ENCODE measurements around the gene CEACAM1.
"Not testable (repeated sequence)": the region's sequence is repeated elsewhere in the genome, so short reads cannot be mapped to it uniquely, and the experiment has no call there.

CEACAM1 gene

DNA sequence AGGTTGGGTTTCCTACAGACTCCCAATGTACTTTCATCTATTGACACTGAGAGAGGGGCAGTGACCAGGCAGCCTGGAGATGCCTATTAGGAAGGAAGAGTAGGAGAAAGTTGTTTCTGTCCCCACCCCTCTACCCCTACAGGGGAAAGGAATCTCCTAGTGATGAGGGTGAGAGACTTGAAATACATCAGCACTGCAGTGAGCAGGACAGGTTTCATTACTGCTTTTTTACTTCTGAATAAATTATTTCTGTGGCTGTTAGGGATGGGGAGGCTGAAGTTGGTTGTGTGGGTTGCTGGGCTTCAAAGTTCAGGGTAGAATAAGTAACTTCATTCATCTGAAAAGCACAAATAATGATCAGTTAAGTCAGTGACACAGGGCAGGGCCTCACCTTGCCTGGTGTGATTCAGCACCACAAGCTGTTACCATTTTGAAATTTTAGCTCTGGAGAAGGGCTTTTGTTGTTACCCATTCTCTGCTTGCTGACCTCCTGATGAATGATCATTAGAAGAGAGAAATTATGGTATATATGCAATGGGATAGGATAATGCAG is 19.3 kb downstream of the CEACAM1 start:
- DNase-seq: no peak

DNA sequence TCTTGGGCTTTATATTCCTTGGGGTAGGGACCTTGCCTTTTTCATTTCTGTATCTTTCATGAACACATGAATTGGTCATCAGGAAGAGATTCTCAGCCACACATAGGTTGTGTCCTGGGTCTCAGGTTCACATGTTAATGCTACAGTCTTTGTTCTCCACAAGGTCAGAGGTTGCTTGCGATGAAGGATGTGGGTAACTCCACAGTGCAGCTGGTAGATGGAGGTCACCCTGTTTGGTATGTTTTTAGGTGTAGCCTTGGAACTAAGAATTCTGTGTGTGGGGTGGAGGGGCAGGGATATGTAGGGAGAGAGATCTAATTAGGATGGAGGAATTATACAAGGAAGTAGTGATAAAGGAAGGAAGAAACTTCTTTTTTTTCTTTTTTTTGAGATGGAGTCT is 23.2 kb downstream of the CEACAM1 start:
- DNase-seq: no peak

DNA sequence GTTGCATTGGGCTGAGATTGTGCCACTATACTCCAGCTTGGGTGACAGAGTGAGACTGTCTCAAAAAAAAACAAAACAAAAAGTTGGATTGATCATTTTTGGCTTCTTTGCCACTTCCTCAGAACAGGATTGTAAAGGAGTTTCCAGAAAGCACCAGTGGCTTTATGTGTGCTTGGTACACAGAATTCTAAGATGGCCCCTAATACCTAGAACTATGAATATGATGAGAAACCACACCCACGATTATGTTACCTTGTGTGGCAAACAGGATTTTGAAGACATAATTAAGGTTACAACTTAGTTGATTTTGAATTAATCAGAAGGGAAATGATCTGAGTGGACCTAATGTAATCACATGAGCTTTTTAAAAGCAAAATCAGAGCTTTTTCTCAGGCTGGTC is 26.5 kb downstream of the CEACAM1 start:
- DNase-seq: no peak

DNA sequence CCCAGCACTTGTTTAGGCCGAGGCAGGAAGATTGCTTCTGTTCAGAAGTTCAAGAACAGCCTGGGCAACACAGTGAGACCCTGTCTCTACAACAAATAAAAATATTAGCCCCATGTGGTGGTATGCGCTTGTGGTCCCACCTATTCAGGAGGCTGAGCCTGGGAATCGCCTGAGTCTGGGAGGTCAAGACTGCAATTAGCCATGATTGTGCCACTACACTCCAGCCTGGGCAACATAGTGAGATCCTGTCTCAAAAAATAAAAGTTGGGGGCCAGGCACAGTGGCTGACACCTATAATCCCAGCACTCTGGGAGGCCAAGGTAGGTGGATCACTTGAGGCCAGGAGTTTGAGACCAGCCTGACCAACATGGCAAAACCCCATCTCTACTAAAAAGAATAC is 27.0 kb downstream of the CEACAM1 start:
- not testable (repeated sequence) for DNase-seq

GRCh38 chr19:42498169-42498757 is 30.0 kb downstream of the CEACAM1 start:
- DNase-seq: no peak

DNA sequence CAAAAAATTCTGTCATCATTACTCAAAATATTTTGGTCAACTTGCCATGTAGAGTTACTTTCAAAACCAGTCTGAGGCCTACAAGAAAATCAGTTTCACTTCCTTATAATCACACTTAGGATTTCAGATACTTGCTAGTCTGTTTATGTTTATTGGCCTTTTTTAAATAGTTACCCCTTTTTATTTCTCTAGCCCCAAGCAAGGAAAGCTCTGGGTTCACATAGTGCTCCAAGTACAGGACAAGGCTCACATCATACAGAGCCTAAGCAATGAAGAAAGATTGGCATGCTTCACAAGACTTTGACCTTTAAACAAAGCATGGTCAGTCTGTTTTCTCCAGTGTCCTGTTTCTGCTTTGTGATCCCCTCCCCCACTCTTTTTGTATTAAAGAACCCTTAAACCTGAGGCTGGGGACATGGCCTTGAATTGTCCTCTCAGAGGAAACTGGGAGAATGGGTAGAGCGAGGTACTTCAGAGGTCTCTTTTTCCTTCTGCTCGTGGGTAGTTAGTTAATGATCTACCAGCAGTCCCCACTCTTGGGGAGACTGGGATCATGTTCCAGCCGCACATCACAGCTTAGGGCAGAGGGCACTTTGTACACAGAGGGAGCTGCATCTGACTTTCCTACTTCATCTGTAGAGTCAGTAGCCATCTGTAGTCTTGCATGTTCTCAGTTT is 30.7 kb downstream of the CEACAM1 start:
- no peak for DNase-seq

GRCh38 chr19:42496460-42497133 is 31.7 kb downstream of the CEACAM1 start:
- DNase-seq: no peak

DNA sequence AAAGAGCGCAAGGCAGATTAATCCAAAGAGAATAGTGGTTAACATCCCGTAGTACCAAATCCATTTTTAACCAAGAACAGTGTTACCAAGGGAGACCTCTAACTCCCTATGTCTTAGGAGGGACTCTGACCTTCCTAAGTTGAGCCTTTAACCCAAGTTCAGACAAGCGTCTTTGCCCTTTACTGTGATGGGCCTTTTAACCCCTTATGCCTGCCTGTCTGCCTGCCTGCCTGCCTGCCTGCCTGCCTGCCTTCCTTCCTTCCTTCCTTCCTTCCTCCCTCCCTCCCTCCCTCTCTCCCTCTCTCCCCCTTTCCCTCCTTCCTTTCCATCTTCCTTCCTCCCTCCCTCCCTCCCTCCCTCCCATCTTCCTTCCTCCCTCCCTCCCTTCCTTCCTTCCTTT is 32.6 kb downstream of the CEACAM1 start:
- no peak for DNase-seq

DNA sequence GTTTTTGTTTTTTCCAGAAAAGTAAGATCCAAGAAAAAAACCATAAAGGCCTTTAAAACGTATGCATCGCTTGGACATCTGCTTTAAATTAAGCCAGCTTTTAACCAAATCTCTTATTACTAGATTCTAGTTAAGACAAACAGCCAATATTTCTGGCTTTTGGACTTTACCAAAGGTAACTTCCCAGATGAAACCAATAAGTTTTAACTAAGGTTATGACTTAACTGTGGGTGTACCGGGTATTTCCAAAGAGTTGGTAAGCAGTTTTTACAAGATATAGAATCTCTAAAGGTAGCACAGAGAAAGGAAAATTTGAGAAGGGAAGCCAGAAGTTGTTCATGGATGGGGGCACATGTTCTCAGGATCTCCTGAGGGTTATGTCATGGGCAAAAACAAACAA is 34.0 kb downstream of the CEACAM1 start:
- DNase-seq: no peak

DNA sequence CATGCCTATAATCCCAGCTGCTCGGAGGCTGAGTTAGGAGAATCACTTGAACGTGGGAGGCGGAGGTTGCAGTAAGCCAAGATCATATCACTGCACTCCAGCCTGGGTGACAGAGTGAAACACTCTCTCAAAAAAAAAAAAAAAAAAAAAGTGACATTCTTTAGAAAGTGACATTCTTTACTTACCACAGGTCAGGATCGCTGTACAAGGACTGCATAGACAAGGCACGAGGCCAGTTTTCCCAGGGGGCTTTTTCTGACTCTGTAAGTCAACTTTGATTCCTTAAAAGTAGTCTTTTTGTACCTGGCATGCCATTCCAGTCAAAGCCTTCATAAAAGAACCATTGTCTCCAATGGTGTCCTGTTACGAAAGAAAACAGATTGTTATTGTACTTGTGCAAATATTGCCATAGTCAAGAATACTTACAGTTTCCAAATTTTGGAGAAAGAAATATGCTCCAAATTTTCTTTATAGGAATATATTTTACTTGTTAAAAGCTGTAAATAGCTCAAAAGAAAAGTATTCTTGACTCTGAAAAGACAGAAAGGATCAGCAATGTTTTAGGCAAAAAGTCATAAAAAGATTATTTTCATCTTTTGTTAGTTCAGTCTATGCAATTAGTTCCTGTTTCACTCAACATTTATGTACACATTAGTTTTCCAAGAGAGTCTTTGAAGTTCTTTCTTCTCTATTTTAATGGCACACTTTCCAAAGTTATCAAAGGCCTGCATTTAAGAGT is 39.3 kb downstream of the CEACAM1 start:
- DNase-seq: no peak

- no peak for DNase-seq
Observed at GRCh38 chr19:42487798-42488178, 40.5 kb downstream of the CEACAM1 start.

- no peak for DNase-seq
Observed at GRCh38 chr19:42487032-42487797, 41.1 kb downstream of the CEACAM1 start.

DNA sequence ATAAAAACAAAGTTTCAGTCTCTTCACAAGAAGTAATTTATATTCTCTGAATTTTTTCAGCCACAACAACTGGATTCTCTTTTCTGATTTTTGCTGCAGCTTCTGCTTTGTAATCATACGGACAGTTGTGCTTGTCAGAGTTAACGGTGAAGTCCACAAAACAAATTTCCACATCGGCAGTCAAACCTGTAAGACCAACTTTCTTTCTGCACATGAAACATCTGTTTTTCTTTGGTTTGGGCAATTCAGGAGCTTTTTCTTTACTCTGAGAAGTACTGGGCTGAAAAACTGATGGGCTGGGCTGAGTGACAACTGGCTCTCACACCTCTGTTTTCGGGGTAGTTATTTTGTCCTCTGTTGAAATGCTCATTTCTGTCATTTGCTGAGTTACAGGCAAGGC is 43.2 kb downstream of the CEACAM1 start:
- DNase-seq: not testable (repeated sequence)

DNA sequence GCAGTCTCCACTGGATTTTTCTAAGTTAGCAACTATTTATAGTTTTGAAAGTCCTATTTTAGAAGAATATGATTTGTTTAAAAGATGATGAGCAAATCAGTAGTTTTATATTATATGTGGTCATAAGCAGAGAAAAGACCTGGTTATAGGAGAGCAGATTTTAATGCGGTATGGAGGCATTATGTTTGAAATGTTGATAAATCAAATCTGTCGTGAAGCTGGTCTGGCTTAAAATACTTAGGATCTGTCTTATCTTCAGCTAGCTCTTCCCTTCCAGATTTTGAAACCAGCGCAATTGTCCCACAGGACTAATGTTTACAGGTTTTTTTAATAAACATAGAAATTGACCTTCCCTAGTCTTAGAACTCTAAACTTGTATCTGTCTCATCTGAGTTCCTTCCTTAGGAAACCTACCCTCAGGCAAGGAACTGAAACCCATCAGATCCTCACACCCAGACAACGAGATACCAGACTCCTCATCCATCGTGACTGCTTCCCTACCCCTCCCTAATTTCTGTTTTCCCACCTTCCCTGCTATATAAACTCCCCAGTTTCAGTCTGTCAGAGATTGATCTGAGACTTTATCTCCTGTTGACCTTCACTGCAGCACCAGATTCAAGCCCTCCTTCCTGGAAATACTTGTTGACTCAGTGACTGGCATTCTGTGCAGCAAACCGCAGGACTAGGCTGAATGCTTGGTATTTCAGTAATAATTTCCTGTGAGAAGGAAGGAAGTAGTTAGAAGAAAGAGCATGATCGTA is 47.8 kb downstream of the CEACAM1 start:
- DNase-seq: no peak

- DNase-seq: no peak
Observed at GRCh38 chr19:42479736-42480135, 48.5 kb downstream of the CEACAM1 start.

- DNase-seq: no peak
Observed at GRCh38 chr19:42478765-42479311, 49.4 kb downstream of the CEACAM1 start.

GRCh38 chr19:42477933-42478332 is 50.3 kb downstream of the CEACAM1 start:
- DNase-seq: no peak

- DNase-seq: no peak
Observed at GRCh38 chr19:42477117-42477516, 51.2 kb downstream of the CEACAM1 start.

DNA sequence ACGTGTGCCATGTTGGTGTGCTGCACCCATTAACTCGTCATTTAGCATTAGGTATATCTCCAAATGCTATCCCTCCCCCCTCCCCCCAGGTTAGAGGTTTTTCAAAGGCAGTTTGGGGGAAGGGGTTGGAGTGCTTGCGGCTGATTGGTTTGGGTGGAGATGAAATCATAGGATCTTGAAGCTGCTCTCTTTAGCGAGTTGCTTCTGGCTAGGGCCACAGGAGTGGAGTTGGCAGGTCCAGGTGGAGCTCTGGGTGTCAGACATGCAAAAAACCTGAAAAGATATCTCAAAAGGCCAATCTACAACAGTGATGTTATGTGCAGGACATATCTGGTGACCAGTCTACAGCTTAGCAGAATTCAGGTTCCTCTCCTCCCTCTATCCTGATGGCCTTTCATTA is 52.9 kb downstream of the CEACAM1 start:
- no peak for DNase-seq

DNA sequence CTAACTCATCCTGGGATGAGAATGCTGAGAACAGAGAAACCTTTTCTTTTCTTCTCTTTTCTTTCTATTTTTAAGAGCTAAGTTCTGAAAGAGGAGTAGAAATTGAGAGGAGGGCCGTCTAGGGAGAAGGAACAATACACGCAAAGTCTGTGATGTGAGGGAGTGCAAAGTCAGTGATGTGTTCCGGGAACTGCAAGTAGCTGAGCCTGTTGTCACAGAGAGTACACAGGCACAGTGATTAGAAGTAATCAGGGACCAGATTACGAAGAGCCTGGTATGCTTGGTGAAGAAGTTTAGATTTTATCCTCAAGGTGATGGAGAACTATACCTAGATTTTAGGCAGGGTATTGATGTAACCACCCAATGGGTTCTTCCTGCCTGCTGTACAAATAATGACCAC is 53.5 kb downstream of the CEACAM1 start:
- no peak for DNase-seq

DNA sequence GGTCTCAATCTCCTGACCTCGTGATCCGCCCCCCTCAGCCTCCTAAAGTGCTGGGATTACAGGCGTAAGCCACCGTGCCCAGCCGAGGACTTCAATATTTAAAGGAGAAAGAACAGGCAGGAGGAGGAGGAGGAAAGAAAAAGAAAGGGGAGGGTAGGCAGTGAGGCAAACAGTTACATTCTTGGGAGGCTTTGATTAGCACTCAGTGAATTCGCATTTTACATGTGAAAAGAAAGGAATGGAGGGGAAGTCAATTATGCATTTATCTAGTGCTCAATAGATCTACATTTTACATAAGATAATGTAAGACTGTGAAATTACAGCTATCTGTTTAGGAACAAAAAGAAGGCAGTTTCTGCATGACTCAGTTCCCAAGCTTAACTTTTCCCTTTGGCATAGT is 54.6 kb downstream of the CEACAM1 start:
- DNase-seq: no peak
